Peyer's patch (tissue), 4 donors: Measurements from ENCODE around the gene NLGN1. TPM values are rescaled to one million over a fixed set of nuclear protein-coding genes. Genes with fewer than 3 reads are reported as not detected.

Experiments
- DNase-seq, 3 donors: peaks; one replicate each; pipeline ENCODE4 v3.0.0-alpha.2; 2017 to 2019
- H3K27ac ChIP-seq, 4 donors: fragments of 200-600 bp; sonication (generic); one replicate each; pipeline ENCODE4 v1.5.1; 2016 to 2019
- H3K27me3 ChIP-seq, 2 donors: fragments of 200-600 bp; sonication (generic); one replicate each; pipeline ENCODE4 v1.5.1; 2019
- H3K36me3 ChIP-seq, 3 donors: fragments of 200-600 bp; sonication (generic); one replicate each; pipeline ENCODE4 v1.5.1; 2016 to 2019
- H3K4me1 ChIP-seq, 4 donors: fragments of 200-600 bp; sonication (generic); one replicate each; pipeline ENCODE4 v1.5.1; 2016 to 2019
- H3K4me3 ChIP-seq, 4 donors: fragments of 200-600 bp; sonication (generic); 1 replicate in 3 of 4; 2 replicates in 1 of 4; pipeline ENCODE4 v1.5.1; 2016 to 2019; ENCODE audit warnings: mild to moderate bottlenecking in 1 of 4
- H3K9me3 ChIP-seq, 4 donors: fragments of 200-600 bp; sonication (generic); one replicate each; pipeline ENCODE4 v1.5.1; 2016 to 2019; ENCODE audit warnings: mild to moderate bottlenecking in 1 of 4
- POLR2A ChIP-seq, 2 donors: fragments of 450-650 bp; IDR thresholded peaks; one replicate each; pipeline ENCODE4 v1.5.1; 2017; ENCODE audit warnings: antibody characterized with exemption in 2 of 2, mild to moderate bottlenecking in 2 of 2, moderate library complexity in 2 of 2
- total RNA-seq, 4 donors: library from RNA; depleted of rRNA; stranded (reverse); fragments of >200 nt; gene quantifications; one replicate each; pipeline ENCODE4 v1.1.0, GENCODE V29; 2016
- TF ChIP-seq, protein P1 (sequence below), 6 experiments: fragments of 450-650 bp in 4 of 6; fragments of 200-600 bp in 2 of 6; sonication (generic) in 1 of 6; IDR thresholded peaks; one replicate each; pipeline ENCODE4 v1.5.1; 2017 to 2019; ENCODE audit warnings: antibody characterized with exemption in 6 of 6, mild to moderate bottlenecking in 3 of 6, moderate library complexity in 1 of 6

NLGN1 gene
- total RNA-seq, 4 donors from 2014 or later: 0.18 to 3.3 (median 1.3) TPM

GRCh38 chr3:174126990-174127758 lies 729.6 kb downstream of the NLGN1 start:
- no peaks in the 10 kb centered on the region for H3K36me3 ChIP-seq
- H3K4me3 ChIP-seq: no peak overlapping the region
- no peaks in the 10 kb centered on the region for H3K9me3 ChIP-seq
- H3K27ac ChIP-seq: no peak overlapping the region
- H3K4me1 ChIP-seq: no peaks in the 10 kb centered on the region
- H3K27me3 ChIP-seq: no peaks in the 10 kb centered on the region
- DNase-seq: no peak
- no peak for TF ChIP-seq POLR2A (IDR thresholded peaks at IDR 0.05)
- TF ChIP-seq, protein P1, sequence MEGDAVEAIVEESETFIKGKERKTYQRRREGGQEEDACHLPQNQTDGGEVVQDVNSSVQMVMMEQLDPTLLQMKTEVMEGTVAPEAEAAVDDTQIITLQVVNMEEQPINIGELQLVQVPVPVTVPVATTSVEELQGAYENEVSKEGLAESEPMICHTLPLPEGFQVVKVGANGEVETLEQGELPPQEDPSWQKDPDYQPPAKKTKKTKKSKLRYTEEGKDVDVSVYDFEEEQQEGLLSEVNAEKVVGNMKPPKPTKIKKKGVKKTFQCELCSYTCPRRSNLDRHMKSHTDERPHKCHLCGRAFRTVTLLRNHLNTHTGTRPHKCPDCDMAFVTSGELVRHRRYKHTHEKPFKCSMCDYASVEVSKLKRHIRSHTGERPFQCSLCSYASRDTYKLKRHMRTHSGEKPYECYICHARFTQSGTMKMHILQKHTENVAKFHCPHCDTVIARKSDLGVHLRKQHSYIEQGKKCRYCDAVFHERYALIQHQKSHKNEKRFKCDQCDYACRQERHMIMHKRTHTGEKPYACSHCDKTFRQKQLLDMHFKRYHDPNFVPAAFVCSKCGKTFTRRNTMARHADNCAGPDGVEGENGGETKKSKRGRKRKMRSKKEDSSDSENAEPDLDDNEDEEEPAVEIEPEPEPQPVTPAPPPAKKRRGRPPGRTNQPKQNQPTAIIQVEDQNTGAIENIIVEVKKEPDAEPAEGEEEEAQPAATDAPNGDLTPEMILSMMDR (IDR thresholded peaks at IDR 0.05): no peak

DNA sequence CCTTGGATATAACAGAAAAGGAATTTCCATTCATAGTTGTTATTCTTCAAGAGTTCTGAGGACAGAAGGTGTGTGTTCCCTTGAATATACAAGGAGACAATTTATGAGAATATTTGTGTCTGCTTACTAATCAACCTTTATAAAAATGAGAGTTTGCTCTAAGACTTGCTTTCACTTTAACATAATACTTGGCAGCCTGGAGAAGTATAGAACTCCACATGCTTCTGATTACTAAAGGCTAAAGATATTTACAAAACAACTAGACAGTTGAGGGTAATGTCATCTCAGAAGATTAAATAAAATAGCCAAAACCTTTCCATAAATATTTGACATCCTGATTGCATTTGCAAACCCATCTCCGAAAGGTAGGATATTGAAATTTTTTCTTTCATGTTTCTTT lies 734.5 kb downstream of the NLGN1 start:
- no peak for TF ChIP-seq POLR2A (IDR thresholded peaks at IDR 0.05)
- TF ChIP-seq, protein P1 (IDR thresholded peaks at IDR 0.05): no peak
- no peak for DNase-seq
- Histone ChIP-seq H3K27me3 (no peaks in the 10 kb centered on the region), H3K36me3 (no peaks in the 10 kb centered on the region), H3K4me1 (peaks cover 0 to 5% (median 0%) of the 10 kb centered on the region in 4 donors), H3K9me3 (no peaks in the 10 kb centered on the region), H3K4me3 (no peak overlapping the region), H3K27ac (no peak overlapping the region)

DNA sequence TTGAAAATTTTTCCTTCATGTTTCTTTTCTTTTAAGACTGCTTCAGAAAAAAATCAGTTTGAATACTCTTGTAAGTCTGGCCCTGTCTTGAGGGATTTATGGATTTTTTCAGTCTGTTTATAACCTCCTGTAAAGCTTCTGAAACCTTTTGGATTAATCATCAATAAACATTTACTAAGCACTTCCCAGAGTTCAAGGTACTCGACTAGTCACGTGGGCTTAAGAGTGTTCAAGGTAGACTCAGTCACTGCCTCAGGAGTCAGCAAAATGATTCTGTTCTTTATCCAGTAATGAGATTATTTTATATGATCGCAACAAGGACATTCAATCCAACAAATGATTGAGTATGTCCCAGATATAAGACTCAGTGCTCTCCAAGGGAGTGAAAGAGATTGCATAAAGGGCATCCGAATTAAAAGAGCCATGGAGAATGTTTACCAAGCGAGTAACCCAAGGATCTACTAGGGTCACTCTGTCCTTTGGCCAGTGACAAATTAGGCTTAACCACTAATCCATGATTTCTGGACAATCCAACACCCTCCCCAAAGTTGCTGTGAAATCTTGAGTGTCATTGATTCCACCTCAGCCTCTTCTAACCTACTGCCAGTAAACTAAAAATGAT lies 735.0 kb downstream of the NLGN1 start:
- DNase-seq: peak in 1 of 3 donors; percentile 63
- Histone ChIP-seq H3K27ac (peak overlapping the region in 1 of 4 donors; percentile 45), H3K36me3 (no peaks in the 10 kb centered on the region), H3K4me1 (peaks cover 0 to 5% (median 0%) of the 10 kb centered on the region in 4 donors), H3K27me3 (no peaks in the 10 kb centered on the region), H3K9me3 (no peaks in the 10 kb centered on the region), H3K4me3 (no peak overlapping the region)
- TF ChIP-seq POLR2A (IDR thresholded peaks at IDR 0.05): no peak

DNA sequence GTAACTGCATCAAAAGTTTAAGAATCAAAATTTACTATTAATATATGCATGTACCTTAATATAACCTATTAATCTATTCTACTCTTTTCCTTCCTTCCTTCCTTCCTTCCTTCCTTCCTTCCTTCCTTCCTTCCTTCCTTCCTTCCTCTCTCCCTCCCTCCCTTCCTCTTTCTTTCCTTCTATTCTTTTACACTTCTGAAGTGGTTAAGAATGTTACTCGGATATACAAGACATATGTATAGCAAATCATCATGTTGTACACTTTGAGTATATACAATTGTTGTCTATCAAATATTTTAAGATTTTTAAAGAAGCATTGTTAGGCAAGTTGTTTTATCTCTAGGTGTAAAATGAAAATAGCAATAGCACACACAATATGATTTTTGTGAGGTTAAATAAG lies 748.5 kb downstream of the NLGN1 start:
- Histone ChIP-seq H3K27me3 (no peaks in the 10 kb centered on the region), H3K4me1 (no peaks in the 10 kb centered on the region), H3K4me3 (no peak overlapping the region), H3K27ac (no peak overlapping the region), H3K36me3 (no peaks in the 10 kb centered on the region), H3K9me3 (no peaks in the 10 kb centered on the region)
- no peak for TF ChIP-seq POLR2A (IDR thresholded peaks at IDR 0.05)
- TF ChIP-seq, protein P1 (IDR thresholded peaks at IDR 0.05): no peak
- DNase-seq: no peak

GRCh38 chr3:174147798-174148197 lies 750.3 kb downstream of the NLGN1 start:
- no peaks in the 10 kb centered on the region for H3K27me3 ChIP-seq
- H3K27ac ChIP-seq: no peak overlapping the region
- H3K36me3 ChIP-seq: no peaks in the 10 kb centered on the region
- no peak for TF ChIP-seq POLR2A (IDR thresholded peaks at IDR 0.05)
- TF ChIP-seq, protein P1 (IDR thresholded peaks at IDR 0.05): no peak
- DNase-seq: no peak
- H3K9me3 ChIP-seq: no peaks in the 10 kb centered on the region
- H3K4me1 ChIP-seq: no peaks in the 10 kb centered on the region
- no peak overlapping the region for H3K4me3 ChIP-seq

DNA sequence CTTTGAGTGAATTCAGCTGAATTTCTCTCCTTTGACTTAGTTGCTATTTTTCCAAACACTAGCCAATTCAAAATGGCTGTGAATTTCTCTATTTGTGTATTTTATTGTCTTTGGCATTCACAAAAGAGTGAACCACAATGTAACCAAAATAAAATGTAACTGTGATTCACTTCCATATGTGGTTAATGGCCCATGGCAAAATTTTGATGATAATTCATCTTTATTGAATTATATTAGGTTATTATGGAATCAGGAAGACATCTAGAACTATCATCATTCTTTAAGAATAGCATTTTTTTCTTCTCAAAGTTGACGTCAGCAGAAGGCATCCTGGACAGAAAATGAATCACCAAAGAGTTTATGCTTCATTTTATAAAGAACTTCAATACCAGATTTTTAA lies 756.3 kb downstream of the NLGN1 start:
- no peaks in the 10 kb centered on the region for H3K4me1 ChIP-seq
- H3K27me3 ChIP-seq: no peaks in the 10 kb centered on the region
- no peaks in the 10 kb centered on the region for H3K36me3 ChIP-seq

More for the DNA sequence above, 756.3 kb downstream of the NLGN1 start:
- Histone ChIP-seq H3K27ac (no peak overlapping the region), H3K4me3 (no peak overlapping the region), H3K9me3 (no peaks in the 10 kb centered on the region)
- TF ChIP-seq, protein P1 (IDR thresholded peaks at IDR 0.05): no peak
- no peak for TF ChIP-seq POLR2A (IDR thresholded peaks at IDR 0.05)
- no peak for DNase-seq
